GM19372 (cell line): ENCODE measurements around the gene NUP210L.

Experiments used
- ATAC-seq: cut with Tn5 transposase; IDR thresholded peaks from one replicate; pipeline ENCODE4 v1.9.1; 2021; ENCODE audit warnings: mild to moderate bottlenecking, low read depth, moderate library complexity; ENCODE audit not compliant: unreplicated experiment

NUP210L gene

DNA sequence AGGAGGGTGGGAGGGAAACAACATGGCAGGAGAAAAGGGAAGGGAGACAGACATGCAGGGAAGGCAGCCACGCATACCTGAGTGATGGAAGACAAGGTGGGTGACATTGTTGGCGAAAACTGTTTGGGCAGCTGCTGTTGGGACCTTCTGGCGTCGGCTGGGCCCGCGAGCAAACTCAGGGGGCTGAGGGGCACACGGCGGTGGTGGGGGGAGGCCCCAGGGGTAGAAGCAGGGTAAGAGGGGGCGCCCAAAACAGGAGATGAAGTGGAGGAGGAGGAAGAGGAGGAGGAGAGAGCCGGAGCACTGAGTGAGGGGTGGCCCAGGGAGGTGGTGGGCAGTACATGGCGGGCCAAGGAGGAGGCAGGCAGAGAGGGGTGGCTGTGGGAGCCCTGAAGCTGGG, 203.7 kb downstream of the NUP210L start:
- no peak for ATAC-seq

DNA sequence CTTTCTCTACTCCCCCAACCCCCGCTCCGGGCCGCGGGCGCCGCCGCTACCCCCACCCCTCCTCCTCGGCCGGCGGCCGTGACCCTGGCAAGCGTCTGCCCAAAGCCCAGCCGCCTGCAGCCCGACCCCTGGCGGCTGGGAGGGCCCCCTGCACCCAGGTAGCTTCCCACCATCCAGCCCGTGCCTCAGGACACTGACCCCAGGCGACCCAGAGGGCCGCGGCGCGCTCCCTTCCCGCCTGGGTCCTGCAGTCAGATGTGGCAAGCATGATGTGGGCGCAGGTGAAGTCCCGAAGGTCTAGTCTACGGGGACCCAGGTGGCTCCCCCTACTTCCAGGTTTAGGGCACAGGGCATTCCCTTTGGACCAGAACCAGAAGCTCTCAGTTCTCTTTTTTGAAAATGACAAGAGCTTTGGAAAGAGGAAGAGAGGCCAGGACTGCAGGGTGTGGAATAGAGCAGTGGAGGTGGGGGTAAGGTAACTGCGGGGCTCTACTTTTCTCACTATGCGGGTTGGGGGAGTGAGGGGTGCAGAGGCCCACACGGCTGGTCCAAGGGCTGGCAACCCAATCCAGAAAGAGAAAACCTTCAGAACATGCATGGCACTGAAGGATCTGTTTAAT, 208.1 kb downstream of the NUP210L start, which contains the start of gene DENND4B:
Gene DENND4B (minus strand): TSS at position 97 of the 620 bp plus-strand sequence. CDS start 2,344 bp downstream, outside the sequence.
- ATAC-seq = peak; percentile 69

GRCh38 chr1:153945795-153946621, 208.9 kb downstream of the NUP210L start:
- peak; percentile 66 for ATAC-seq

GRCh38 chr1:153945131-153945794, 209.6 kb downstream of the NUP210L start:
- no peak for ATAC-seq

- no peak for ATAC-seq
Measured at GRCh38 chr1:153944827-153945117, 210.1 kb downstream of the NUP210L start.

GRCh38 chr1:153944005-153944826, 210.7 kb downstream of the NUP210L start:
- ATAC-seq = no peak

DNA sequence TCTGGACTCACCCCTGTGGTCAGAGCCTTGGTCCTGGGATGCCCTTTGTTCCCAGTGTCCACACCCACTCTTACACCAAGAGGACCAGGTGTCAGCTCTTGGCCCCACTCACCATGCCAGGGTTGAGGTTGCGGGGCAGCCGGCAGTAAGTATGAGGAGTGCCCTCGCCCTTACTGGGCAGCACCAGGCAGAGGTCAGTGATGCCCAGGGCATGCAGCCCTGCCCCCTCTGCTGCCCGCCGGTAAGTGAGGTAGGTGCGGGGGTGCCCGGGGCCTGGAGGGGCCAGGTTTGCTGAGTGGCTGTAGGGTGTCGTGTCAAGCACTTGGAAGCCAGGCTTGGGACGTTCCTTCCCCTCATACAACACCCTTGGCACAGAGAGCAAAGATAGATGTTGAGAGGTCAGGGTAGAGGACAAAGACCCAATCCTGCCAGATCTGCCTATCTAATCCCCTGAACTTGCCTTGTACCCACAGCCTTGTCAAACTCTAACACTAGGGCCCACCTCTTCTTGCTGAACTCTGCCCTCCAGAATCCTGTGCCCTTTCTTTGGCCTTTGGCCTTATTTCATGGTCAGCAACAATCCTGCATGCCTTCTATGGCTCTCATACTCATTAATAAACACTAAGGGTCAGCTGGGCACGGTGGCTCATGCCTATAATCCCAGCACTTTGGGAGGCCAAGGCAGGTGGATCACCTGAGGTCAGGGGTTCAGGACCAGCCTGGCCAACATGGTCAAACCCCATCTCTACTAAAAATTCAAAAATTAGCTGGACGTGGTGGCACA, 211.9 kb downstream of the NUP210L start:
- no peak for ATAC-seq
